ENCODE measurements around the gene ANKRD60. TPM values are rescaled to one million over a fixed set of nuclear protein-coding genes. Genes with fewer than 3 reads are reported as not detected.

Gene ANKRD60
- polyA plus RNA-seq, 3 donors, result not detected

DNA sequence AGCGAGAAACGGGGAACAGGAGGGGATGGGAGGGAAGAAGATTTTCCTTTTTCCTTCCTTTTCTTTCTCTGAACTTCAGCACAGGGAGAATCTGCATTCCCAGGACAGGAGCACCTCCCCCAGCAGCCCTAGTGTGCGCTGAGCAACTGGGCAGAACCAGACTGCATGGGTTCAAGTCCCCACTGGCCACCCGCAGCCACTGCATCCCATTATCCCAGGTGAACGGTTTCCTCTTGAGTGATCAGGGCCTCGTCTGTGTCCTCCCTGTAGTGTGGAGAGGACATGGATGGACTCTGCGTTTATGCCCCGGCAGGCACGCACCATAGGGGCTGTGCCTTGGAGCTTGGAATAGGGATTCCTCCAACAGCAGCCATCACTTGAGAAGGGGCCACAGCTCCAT, 53.0 kb downstream of the ANKRD60 start:
- H3K27ac ChIP-seq (ENCODE audit: low read depth, low read length), result no peak overlapping the region
- WGBS, 3 donors, result 66 to 75% (median 68%) methylated on average over 9 of the region's 9 CpGs

- H3K27ac ChIP-seq (ENCODE audit: low read depth, low read length), result peak overlapping the region; percentile 74
- 40 to 51% (median 50%) methylated on average over 8 to 10 of the region's 10 CpGs for WGBS, 3 donors
These were observed 53.7 kb downstream of the ANKRD60 start for GRCh38 chr20:58174708-58175280.

DNA sequence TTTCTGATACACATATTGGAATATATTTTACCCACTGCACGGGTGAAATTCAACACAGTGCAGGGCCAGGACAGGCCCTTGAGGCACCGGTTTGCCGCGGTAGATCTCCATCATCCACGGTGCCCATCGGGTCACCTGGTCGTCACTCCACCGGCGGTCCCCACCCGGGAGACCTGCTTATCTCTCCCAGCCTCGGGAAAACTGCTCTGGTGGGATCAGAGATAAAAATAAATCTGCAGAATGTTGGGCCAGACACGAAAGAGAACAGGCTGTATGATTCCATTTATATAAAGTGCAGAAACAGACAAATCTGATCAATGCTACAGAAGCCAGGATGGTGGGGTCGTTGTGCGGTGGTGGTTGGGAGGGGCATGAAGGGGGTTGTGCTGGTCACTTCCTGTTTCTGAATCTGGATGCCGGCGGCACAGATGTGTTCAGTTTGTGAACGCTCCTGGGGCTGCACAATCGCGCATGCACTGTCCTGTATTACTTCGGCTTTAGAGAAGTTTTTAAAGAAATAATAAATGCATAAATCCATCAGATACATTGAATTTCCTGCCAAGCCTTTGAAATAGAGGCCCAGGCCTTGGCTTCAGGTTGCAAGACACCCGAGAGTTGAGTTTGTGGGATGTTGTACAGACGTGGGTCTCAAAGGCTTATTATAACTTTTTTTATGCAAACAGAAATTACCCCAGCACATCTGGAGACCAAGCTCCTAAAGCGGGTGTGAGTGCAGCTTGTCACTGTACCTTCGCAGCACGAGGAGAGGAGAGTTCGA, 54.3 kb downstream of the ANKRD60 start:
- H3K27ac ChIP-seq (ENCODE audit: low read depth, low read length), result peak overlapping the region; percentile 48
- 36 to 58% (median 37%) methylated on average over 26 of the region's 26 CpGs for WGBS, 3 donors

GRCh38 chr20:58173091-58173490, 55.4 kb downstream of the ANKRD60 start:
- no peak overlapping the region for H3K27ac ChIP-seq (ENCODE audit: low read depth, low read length)
- 82 to 90% (median 88%) methylated on average over 9 of the region's 9 CpGs for WGBS, 3 donors

DNA sequence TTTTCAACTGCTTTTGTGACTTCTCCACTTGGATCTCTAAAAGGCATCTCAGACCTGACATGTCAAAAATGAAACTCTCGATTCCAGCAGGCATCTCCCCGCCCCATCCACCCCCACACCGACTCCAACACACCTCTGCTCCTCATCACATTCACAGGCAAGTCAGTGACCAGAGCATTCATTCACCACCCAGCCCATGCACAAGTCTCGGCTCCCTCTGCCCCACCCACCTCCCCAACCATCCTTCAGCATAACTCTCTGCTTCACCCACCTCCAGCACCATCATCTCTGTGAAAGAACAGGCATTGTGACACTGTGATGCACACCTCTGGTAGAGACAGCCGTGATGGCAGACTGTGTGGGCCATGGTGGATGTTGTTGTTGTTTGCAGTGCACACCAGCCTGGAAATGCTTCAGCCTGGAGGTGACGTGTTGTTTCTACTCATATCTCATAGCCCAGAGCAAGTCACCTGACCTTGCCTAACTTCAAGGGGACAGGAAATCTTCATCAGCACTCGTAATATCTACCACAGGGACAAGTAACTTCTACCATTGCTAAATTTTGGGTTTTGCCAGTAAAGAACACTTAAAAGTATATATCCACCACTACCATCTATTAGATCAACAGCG, 56.5 kb downstream of the ANKRD60 start:
- whole genome bisulfite sequencing, 3 donors, result 78 to 87% (median 84%) methylated on average over 8 of the region's 8 CpGs
- H3K27ac ChIP-seq (ENCODE audit: low read depth, low read length), result no peak overlapping the region

- no peak overlapping the region for H3K27ac ChIP-seq (ENCODE audit: low read depth, low read length)
- WGBS, 3 donors, result 83 to 85% (median 85%) methylated on average over 4 of the region's 4 CpGs
These were observed 59.0 kb downstream of the ANKRD60 start for GRCh38 chr20:58169450-58169849.

- no peak overlapping the region for H3K27ac ChIP-seq (ENCODE audit: low read depth, low read length)
- WGBS, 3 donors, result 40 to 65% (median 61%) methylated on average over 4 of the region's 4 CpGs
These were observed 59.6 kb downstream of the ANKRD60 start for GRCh38 chr20:58168843-58169242.

DNA sequence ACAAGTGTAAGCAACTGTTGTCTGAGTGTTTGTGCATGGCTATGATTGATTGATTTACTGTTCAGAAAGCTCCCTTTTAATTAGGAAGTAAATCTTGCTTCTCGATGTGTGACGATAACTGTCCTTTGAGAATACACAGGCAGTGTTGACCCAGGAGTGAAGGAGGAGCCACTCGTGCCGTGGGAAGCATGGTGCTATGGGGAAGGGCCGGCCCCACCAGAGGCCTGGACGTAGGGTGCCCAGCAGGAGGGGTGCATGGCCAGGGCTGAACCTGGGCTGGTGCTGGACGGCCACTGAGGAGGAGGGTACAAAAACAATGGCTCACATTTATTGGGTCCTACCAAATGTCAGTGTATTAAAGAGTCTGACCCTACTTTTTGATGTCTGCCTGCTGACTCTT, 60.7 kb downstream of the ANKRD60 start:
- WGBS, 3 donors, result 43 to 86% (median 77%) methylated on average over 7 of the region's 7 CpGs
- no peak overlapping the region for H3K27ac ChIP-seq (ENCODE audit: low read depth, low read length)

Other genes with a start within 250 kb of the ANKRD60 start
- 10 to 100 TPM in 1 of 3 donors, 1 to 10 TPM in 2; 2.7 to 10.9 (median 5.4) TPM for gene RAB22A, start 81.1 kb upstream of the ANKRD60 start, polyA plus RNA-seq
- gene VAPB, start 160.6 kb upstream of the ANKRD60 start, polyA plus RNA-seq, result 10 to 100 TPM; 13.0 to 22.6 (median 20.0) TPM

Measured in adipose tissue (tissue), 3 donors.